IMR-90 (cell line): ENCODE results near the gene FGD5.

Source experiments
- MAZ ChIP-seq: IDR thresholded peaks from 2 replicates; pipeline ENCODE4 v1.6.1; 2012; ENCODE audit warnings: low read depth, mild to moderate bottlenecking, low read length, improper control_type of control experiment, moderate library complexity, borderline replicate concordance
- MXI1 ChIP-seq: IDR thresholded peaks from 2 replicates; pipeline ENCODE4 v1.6.1; 2012; ENCODE audit warnings: low read depth, mild to moderate bottlenecking, low read length, moderate library complexity, borderline replicate concordance
- POLR2A ChIP-seq: IDR thresholded peaks from 2 replicates; pipeline ENCODE4 v1.6.1; 2012; ENCODE audit warnings: mild to moderate bottlenecking, low read depth, low read length
- TF ChIP-seq, protein P1 (sequence below): conservative IDR thresholded peaks from 2 replicates; pipeline ENCODE4 v1.5.1; 2012; ENCODE audit warnings: mild to moderate bottlenecking, low read depth, low read length, improper control_type of control experiment

DNA sequence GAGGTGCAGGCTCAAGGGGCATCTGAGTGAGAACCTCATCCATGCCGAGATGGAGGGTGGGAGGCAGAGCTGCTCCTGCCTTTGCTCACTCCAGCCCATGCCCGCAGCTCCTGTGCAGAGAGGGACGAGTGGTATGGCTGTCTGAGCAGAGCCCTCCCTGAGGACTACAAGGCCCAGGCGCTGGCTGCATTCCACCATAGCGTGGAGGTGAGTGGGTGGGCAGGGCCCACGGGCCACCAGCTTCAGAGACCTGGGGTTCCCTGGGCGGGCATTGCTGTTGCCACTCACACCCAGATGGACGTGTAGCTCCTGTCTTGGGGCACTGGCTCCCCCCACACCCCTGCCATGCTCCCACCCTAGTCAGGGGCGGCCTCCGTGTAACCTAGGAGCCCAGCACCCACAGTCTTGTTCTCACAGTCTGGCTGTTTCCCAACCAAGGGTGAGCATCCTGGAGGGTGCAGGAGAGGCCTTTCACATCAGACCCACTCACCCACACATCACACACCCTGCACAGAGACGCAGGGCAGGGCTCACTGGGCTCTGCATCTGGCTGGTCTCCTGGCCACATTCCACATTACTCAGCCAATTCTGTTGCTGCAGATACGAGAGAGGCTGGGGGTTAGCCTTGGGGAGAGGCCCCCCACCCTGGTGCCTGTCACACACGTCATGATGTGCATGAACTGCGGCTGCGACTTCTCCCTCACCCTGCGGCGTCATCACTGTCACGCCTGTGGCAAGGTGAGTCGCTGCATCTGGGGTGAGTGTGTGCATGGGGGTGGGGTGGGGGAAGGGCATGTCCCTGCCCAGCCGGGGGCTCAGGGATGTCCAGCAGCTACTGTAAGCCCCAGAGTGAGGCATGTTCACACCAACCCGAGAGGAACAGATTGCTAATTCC lies 103.3 kb downstream of the FGD5 start:
- TF ChIP-seq, protein P1, sequence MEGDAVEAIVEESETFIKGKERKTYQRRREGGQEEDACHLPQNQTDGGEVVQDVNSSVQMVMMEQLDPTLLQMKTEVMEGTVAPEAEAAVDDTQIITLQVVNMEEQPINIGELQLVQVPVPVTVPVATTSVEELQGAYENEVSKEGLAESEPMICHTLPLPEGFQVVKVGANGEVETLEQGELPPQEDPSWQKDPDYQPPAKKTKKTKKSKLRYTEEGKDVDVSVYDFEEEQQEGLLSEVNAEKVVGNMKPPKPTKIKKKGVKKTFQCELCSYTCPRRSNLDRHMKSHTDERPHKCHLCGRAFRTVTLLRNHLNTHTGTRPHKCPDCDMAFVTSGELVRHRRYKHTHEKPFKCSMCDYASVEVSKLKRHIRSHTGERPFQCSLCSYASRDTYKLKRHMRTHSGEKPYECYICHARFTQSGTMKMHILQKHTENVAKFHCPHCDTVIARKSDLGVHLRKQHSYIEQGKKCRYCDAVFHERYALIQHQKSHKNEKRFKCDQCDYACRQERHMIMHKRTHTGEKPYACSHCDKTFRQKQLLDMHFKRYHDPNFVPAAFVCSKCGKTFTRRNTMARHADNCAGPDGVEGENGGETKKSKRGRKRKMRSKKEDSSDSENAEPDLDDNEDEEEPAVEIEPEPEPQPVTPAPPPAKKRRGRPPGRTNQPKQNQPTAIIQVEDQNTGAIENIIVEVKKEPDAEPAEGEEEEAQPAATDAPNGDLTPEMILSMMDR = no peak
- TF ChIP-seq POLR2A = no peak
- TF ChIP-seq MXI1 = no peak
- TF ChIP-seq MAZ = no peak
